Heart right ventricle (tissue), 16 donors: ENCODE data around the gene OCA2. TPM values are rescaled to one million over a fixed set of nuclear protein-coding genes. Genes with fewer than 3 reads are reported as not detected.

Experiments used
- ATAC-seq, 8 donors: fragments of 200-7000 bp; cut with Tn5 transposase; one replicate each; pipeline ENCODE4 v1.9.1; 2020; ENCODE audit warnings: mild to moderate bottlenecking in 8 of 8, moderate library complexity in 8 of 8, moderate number of reproducible peaks in 1 of 8
- DNase-seq, 2 donors: peaks; one replicate each; pipeline ENCODE4 v3.0.0-alpha.2; 2020
- H3K27ac ChIP-seq, 10 donors: fragments of 200-600 bp; sonication (generic) in 2 of 10; one replicate each; pipeline versions ENCODE4 v1.5.0 to v1.8.0; 2020 to 2022; ENCODE audit warnings: mild to moderate bottlenecking in 3 of 10
- H3K27me3 ChIP-seq, 7 donors: fragments of 200-600 bp; one replicate each; pipeline ENCODE4 v1.8.0; 2021 to 2022; ENCODE audit warnings: mild to moderate bottlenecking in 2 of 7
- H3K36me3 ChIP-seq, 9 donors: fragments of 200-600 bp; sonication (generic) in 1 of 9; one replicate each; pipeline versions ENCODE4 v1.5.0 to v1.8.0; 2020 to 2022; ENCODE audit warnings: mild to moderate bottlenecking in 2 of 9
- H3K4me1 ChIP-seq, 9 donors: fragments of 200-600 bp; sonication (generic) in 1 of 9; one replicate each; pipeline versions ENCODE4 v1.5.0 to v1.8.0; 2020 to 2022; ENCODE audit warnings: mild to moderate bottlenecking in 4 of 9
- H3K4me3 ChIP-seq, 10 donors: fragments of 200-600 bp; sonication (generic) in 2 of 10; one replicate each; pipeline versions ENCODE4 v1.5.0 to v1.8.0; 2020 to 2022; ENCODE audit warnings: mild to moderate bottlenecking in 7 of 10, moderate library complexity in 2 of 10
- H3K9me3 ChIP-seq, 11 donors: fragments of 200-600 bp in 10 of 11; sonication (generic) in 2 of 11; one replicate each; pipeline versions ENCODE4 v1.5.0 to v1.8.0; 2013 to 2022; ENCODE audit warnings: mild to moderate bottlenecking in 2 of 11, control low read depth in 1 of 11, moderate library complexity in 1 of 11
- WGBS, 2 donors: extraction: QIAGEN DNeasy Blood & Tissue Kit; methylation state at CpG; one replicate each; pipeline ENCODE4 v1.1.7; 2013; ENCODE audit warnings: inconsistent platforms in 1 of 2; 5-methylcytosine and 5-hydroxymethylcytosine counted together
- intact Hi-C, 10 donors: fragments of 100-400 bp; cut with DNase I; formaldehyde crosslinking; loops; one replicate each; pipeline versions ENCODE4 v1.11.1 to v1.14.2; 2022
- polyA plus RNA-seq, 2 donors: library from polyadenylated mRNA; stranded (reverse); fragments of 200-250 nt; gene quantifications; one replicate each; pipeline ENCODE4 v1.2.3, GENCODE V29; 2013
- total RNA-seq, 10 donors: library from RNA; stranded (reverse); fragmentation: NEBNext Ultra II Directional in 3 of 10; extraction: Animal tissue kit (Norgen Biotek cat#: 25700) in 3 of 10; gene quantifications; one replicate each; pipeline versions ENCODE4 v1.2.1 to v1.2.4, GENCODE V29; 2021 to 2023
- TF ChIP-seq, protein P1 (sequence below), 9 donors: fragments of 200-600 bp; sonication (generic) in 2 of 9; IDR thresholded peaks; one replicate each; pipeline versions ENCODE4 v1.5.0 to v1.8.0; 2021 to 2022; ENCODE audit warnings: antibody characterized with exemption in 9 of 9, mild to moderate bottlenecking in 5 of 9, moderate library complexity in 1 of 9
- donor health status: Arrhythmogenic right ventricular cardiomyopathy.
- donor health status: ischemic (EF 13 %, LVEDD 7.1; RV severe dilation, severe dysfunction).
- donor health status: healthy with polysubstance abuse.
- donor health status: DM: no; HTN: yes; CAD: no.
- donor health status: DM: no; HTN: no; CAD: no.
- donor health status: ischemic (EF 25% LVEDD 6.9; RV normal size, moderate dysfunction).
- donor health status: ischemic (EF 25% LVEDD 5.7; RV mildly dilated, moderate dysfunction).
- donor health status: healthy.
- donor health status: DM: yes; HTN: yes; CAD: no.
- donor health status: Ischemic cardiomyopathy.
- donor health status: ischemic (EF 35%, LVEDD 5.7; RV mildly dilated, moderate dysfunction).
- donor health status: nonischemic (EF 11% LVEDD 7.7; RV severe dilation, severe dysfunction).
- donor health status: DM: yes; HTN: yes; CAD: no.
- donor health status: PGD.
- donor health status: ischemic (EF 29% LVEDD 5.4; RV normal size, mild dysfunction).
- donor health status: nonischemic (EF 23%, LVEDD 6.1; RV moderate dilation, normal function).

Gene OCA2
- total and polyA plus RNA-seq, 12 donors = 0.04 to 0.32 (median 0.17) TPM; not detected in 6

DNA sequence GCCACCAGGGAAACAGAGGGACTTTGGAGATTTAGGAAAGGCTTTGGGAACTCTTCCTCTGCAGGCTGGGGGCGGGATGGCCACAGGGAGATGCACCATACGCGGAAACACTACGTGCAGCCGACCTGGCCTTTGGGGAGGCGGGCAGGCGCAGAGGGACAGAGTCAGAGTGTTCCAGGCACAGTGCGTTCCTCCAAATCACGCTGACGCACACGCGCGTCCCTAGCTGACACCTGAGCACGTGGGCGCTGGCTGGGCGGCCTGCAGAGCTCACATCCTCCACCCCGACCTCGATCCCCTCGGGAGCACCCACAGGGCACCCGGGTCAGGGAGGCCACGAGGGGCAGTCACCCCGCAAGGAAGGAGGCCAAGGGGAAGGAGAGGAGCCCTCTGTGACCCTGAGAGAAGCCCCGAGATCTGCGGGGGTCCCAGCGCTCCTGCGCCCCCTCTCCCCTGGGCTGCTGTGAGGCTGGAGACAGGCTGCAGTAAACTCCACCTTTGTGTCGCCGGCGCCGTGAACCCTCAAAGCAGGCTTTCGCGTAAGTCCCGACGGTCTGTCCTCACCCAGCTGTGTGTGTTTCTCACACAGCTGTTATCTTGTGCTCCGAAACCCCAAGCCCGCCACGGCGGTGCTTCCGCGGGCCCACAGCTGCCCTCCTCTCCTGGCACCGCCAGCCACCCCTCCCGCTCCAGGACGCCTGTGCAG lies 196.3 kb downstream of the OCA2 start:
- no peak for ATAC-seq
- intact Hi-C loops = no loop called here
- Histone ChIP-seq H3K27me3 (peaks cover 0 to 8% (median 0%) of the 10 kb centered on the region in 7 donors), H3K27ac (no peak overlapping the region), H3K9me3 (peaks cover 0 to 9% (median 0%) of the 10 kb centered on the region in 11 donors), H3K36me3 (no peaks in the 10 kb centered on the region), H3K4me3 (no peak overlapping the region), H3K4me1 (no peaks in the 10 kb centered on the region)
- TF ChIP-seq, protein P1, sequence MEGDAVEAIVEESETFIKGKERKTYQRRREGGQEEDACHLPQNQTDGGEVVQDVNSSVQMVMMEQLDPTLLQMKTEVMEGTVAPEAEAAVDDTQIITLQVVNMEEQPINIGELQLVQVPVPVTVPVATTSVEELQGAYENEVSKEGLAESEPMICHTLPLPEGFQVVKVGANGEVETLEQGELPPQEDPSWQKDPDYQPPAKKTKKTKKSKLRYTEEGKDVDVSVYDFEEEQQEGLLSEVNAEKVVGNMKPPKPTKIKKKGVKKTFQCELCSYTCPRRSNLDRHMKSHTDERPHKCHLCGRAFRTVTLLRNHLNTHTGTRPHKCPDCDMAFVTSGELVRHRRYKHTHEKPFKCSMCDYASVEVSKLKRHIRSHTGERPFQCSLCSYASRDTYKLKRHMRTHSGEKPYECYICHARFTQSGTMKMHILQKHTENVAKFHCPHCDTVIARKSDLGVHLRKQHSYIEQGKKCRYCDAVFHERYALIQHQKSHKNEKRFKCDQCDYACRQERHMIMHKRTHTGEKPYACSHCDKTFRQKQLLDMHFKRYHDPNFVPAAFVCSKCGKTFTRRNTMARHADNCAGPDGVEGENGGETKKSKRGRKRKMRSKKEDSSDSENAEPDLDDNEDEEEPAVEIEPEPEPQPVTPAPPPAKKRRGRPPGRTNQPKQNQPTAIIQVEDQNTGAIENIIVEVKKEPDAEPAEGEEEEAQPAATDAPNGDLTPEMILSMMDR (IDR thresholded peaks at IDR 0.05) = no peak
- WGBS, 2 donors = 71 to 82% methylated on average over 43 of the region's 43 CpGs
- DNase-seq = no peak

DNA sequence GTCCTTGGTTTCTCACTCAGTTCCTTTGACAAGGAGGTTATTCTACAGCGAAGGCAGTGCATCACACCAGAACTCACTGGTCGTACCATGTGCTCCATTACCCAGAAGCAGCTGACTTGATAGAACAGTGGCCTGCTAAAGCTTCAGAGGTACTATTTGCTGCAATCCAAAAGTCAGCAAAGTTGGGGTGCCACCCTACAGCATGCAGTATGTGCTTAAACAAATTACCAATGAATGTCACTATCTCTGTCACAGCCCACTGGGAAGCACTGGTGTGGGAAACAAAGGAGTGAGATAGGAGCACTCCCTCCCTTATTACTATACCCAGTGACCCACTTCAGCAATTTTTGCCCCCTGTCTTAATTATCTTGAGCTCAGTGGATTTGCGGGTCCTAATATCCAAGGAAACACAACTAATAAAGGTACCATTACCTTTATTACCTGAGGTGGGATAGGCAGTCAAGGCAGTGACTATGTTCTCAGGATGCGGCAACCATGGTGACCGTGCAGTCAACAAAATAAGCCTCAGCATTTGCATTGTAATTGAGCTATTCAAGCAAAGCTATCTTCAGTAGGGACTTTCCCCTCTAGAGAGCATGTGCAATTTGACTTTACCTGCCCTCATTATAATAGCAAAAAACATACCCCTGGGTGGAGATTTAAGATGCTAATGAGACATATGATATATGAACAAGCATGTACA lies 199.4 kb downstream of the OCA2 start:
- ATAC-seq (no peak), DNase-seq (no peak)
- TF ChIP-seq, protein P1 (IDR thresholded peaks at IDR 0.05) = no peak
- H3K36me3 ChIP-seq = no peaks in the 10 kb centered on the region
- intact Hi-C loops = no loop called here
- WGBS, 2 donors = 89 to 90% methylated on average over 5 of the region's 5 CpGs
- H3K27ac ChIP-seq = no peak overlapping the region
- H3K27me3 ChIP-seq = peaks cover 0 to 8% (median 0%) of the 10 kb centered on the region in 7 donors
- no peak overlapping the region for H3K4me3 ChIP-seq
- H3K4me1 ChIP-seq = no peaks in the 10 kb centered on the region
- peaks cover 0 to 18% (median 0%) of the 10 kb centered on the region in 11 donors for H3K9me3 ChIP-seq

DNA sequence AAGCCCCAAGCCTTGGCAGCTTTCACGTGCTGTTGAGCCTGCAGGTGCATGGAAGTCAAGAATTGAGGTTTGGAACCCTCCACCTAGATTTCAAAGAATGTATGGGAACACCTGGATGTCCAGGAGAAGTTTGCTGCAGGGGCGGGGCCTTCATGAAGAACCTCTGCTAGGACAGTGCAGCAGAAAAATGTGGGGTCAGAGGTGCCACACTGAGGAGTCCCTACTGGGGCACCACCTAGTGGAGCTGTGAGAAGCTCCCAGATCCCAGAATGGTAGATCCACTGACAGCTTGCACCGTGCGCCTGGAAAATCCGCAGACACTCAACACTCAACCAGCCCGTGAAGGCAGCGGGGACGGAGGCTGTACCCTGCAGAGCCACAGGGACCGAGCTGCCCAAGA lies 201.6 kb downstream of the OCA2 start:
- DNase-seq = no peak
- intact Hi-C loops = no loop called here
- peaks cover 0 to 40% (median 18%) of the 10 kb centered on the region in 11 donors for H3K9me3 ChIP-seq
- TF ChIP-seq, protein P1 (IDR thresholded peaks at IDR 0.05) = no peak
- ATAC-seq = no peak
- H3K36me3 ChIP-seq = no peaks in the 10 kb centered on the region
- no peaks in the 10 kb centered on the region for H3K4me1 ChIP-seq
- peaks cover 0 to 4% (median 0%) of the 10 kb centered on the region in 7 donors for H3K27me3 ChIP-seq
- no peak overlapping the region for H3K4me3 ChIP-seq
- no peak overlapping the region for H3K27ac ChIP-seq
- WGBS, 2 donors = 67 to 78% methylated on average over 9 of the region's 9 CpGs

DNA sequence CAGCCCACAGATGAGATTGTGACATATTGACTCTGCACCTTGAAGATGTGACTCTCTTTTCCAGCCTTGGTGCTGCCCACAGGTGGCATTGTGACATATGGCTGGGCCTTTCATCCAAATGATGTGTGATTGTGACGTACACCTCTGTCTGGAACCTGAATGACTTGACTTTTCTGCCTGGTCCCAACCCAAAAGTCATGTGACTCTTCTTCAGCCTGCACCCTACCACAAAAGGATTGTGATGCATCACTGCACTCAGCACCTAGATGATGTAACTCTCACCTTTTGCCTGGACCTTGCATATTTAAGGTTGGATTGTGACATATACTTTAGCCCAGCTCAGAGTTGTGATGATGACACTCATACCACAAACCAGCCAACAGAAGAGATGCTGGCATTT lies 204.5 kb downstream of the OCA2 start:
- WGBS, 2 donors = 59 to 77% methylated on average over 1 of the region's 1 CpG

More for the DNA sequence above, 204.5 kb downstream of the OCA2 start:
- no peak overlapping the region for H3K4me3 ChIP-seq
- no peak for DNase-seq
- TF ChIP-seq, protein P1 (IDR thresholded peaks at IDR 0.05) = no peak
- no peak overlapping the region for H3K27ac ChIP-seq
- no peaks in the 10 kb centered on the region for H3K4me1 ChIP-seq
- no peaks in the 10 kb centered on the region for H3K27me3 ChIP-seq
- intact Hi-C loops = no loop called here
- ATAC-seq = no peak
- peaks cover 0 to 69% (median 29%) of the 10 kb centered on the region in 11 donors for H3K9me3 ChIP-seq
- no peaks in the 10 kb centered on the region for H3K36me3 ChIP-seq
